Measurements from ENCODE around the gene SLN.

- TF ChIP-seq, protein P1, sequence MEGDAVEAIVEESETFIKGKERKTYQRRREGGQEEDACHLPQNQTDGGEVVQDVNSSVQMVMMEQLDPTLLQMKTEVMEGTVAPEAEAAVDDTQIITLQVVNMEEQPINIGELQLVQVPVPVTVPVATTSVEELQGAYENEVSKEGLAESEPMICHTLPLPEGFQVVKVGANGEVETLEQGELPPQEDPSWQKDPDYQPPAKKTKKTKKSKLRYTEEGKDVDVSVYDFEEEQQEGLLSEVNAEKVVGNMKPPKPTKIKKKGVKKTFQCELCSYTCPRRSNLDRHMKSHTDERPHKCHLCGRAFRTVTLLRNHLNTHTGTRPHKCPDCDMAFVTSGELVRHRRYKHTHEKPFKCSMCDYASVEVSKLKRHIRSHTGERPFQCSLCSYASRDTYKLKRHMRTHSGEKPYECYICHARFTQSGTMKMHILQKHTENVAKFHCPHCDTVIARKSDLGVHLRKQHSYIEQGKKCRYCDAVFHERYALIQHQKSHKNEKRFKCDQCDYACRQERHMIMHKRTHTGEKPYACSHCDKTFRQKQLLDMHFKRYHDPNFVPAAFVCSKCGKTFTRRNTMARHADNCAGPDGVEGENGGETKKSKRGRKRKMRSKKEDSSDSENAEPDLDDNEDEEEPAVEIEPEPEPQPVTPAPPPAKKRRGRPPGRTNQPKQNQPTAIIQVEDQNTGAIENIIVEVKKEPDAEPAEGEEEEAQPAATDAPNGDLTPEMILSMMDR (IDR thresholded peaks at IDR 0.05): no peak
- TF ChIP-seq EZH2phosphoT487 (IDR thresholded peaks at IDR 0.05): no peak
These were observed 16.4 kb downstream of the SLN start for GRCh38 chr11:107695446-107695845.
